ENCODE results near the gene BCL2A1. TPM values are rescaled to one million over a fixed set of nuclear protein-coding genes. Genes with fewer than 3 reads are reported as not detected.
"Not testable (repeated sequence)": the region's sequence is repeated elsewhere in the genome, so short reads cannot be mapped to it uniquely, and the experiment has no call there.

BCL2A1 gene
- total and polyA plus RNA-seq, 10 of the 15 experiments (the other 5 are each of a cell fraction or from before 2014, with no cell fraction given): 181 to 570 (median 321) TPM

GRCh38 chr15:79929412-79929811 is 41.6 kb downstream of the BCL2A1 start:
- DNase-seq (ENCODE audit: low read depth, low spot score) (no peak), ATAC-seq (no peak), FAIRE-seq (no peak)
- H3K27me3 ChIP-seq (replicated peaks in 1 of 2; ENCODE audit: control insufficient read depth in 2 of 2, insufficient read depth in 2 of 2, low read length in 1 of 2): no peaks in the 10 kb centered on the region
- POLR2A ChIA-PET: no interaction called here
- no peak overlapping the region for H3K27ac ChIP-seq (ENCODE audit: control insufficient read depth, insufficient read depth)
- 66% methylated on average over 2 of the region's 2 CpGs for WGBS (ENCODE audit: insufficient coverage, insufficient replicate concordance, low lambda C conversion rate, missing lambda C conversion rate)
- H3K9me3 ChIP-seq (replicated peaks; ENCODE audit: control insufficient read depth, insufficient read depth, low read length): peaks cover 2% of the 10 kb centered on the region; the same call in 2 of the 3 replicates
- H3K9ac ChIP-seq (ENCODE audit: control insufficient read depth, insufficient read depth, low read length): no peak overlapping the region
- SMC1A ChIA-PET (ENCODE audit: uncharacterized antibody, unreplicated experiment): no interaction called here
- RAD21 ChIA-PET (ENCODE audit: unreplicated experiment): no interaction called here
- no peak overlapping the region for H3K4me2 ChIP-seq (ENCODE audit: control insufficient read depth, insufficient read depth)
- no peaks in the 10 kb centered on the region for H3K36me3 ChIP-seq (ENCODE audit: control insufficient read depth in 2 of 2, insufficient read depth in 2 of 2, low read length in 1 of 2)
- BruUV-seq (replicated peaks): no TSS peak
- H4K20me1 ChIP-seq (ENCODE audit: control insufficient read depth, insufficient read depth): no peaks in the 10 kb centered on the region
- H2AFZ ChIP-seq (ENCODE audit: control insufficient read depth, low read depth, low read length): no peak overlapping the region
- intact Hi-C loops (cut with micrococcal nuclease; ENCODE audit: unreplicated experiment): no loop called here
- no peaks in the 10 kb centered on the region for H3K4me1 ChIP-seq (ENCODE audit: control insufficient read depth, insufficient read depth, low read length)
- no peaks in the 10 kb centered on the region for H3K79me2 ChIP-seq (ENCODE audit: control insufficient read depth, insufficient read depth, low read length)
- no peak overlapping the region for H3K4me3 ChIP-seq
- CTCF ChIA-PET: no interaction called here
- in situ Hi-C loops (cut with MboI): no loop called here
- no peak for TF ChIP-seq NRF1 (conservative IDR thresholded peaks at IDR 0.05; ENCODE audit: low read depth, low read length)
- no peak for TF ChIP-seq RBBP5 (conservative IDR thresholded peaks at IDR 0.05)

GRCh38 chr15:79926116-79926515 is 44.9 kb downstream of the BCL2A1 start:
- FAIRE-seq; DNase-seq (ENCODE audit: low read depth, low spot score); SMC1A ChIA-PET (ENCODE audit: uncharacterized antibody, unreplicated experiment); H3K9me3 ChIP-seq (replicated peaks; ENCODE audit: control insufficient read depth, insufficient read depth, low read length); H3K4me3 ChIP-seq; H3K27me3 ChIP-seq (replicated peaks in 1 of 2; ENCODE audit: control insufficient read depth in 2 of 2, insufficient read depth in 2 of 2, low read length in 1 of 2); RAD21 ChIA-PET (ENCODE audit: unreplicated experiment); ATAC-seq; CTCF ChIA-PET; intact Hi-C loops (cut with micrococcal nuclease; ENCODE audit: unreplicated experiment); H3K4me1 ChIP-seq (ENCODE audit: control insufficient read depth, insufficient read depth, low read length); in situ Hi-C loops (cut with MboI); BruUV-seq (replicated peaks); H3K4me2 ChIP-seq (ENCODE audit: control insufficient read depth, insufficient read depth); H3K27ac ChIP-seq (ENCODE audit: control insufficient read depth, insufficient read depth); H3K9ac ChIP-seq (ENCODE audit: control insufficient read depth, insufficient read depth, low read length); H4K20me1 ChIP-seq (ENCODE audit: control insufficient read depth, insufficient read depth); H3K36me3 ChIP-seq (ENCODE audit: control insufficient read depth in 2 of 2, insufficient read depth in 2 of 2, low read length in 1 of 2); POLR2A ChIA-PET; H2AFZ ChIP-seq (ENCODE audit: control insufficient read depth, low read depth, low read length): not testable (repeated sequence)
- WGBS (ENCODE audit: insufficient coverage, insufficient replicate concordance, low lambda C conversion rate, missing lambda C conversion rate): 97% methylated on average over 27 of the region's 36 CpGs
- H3K79me2 ChIP-seq (ENCODE audit: control insufficient read depth, insufficient read depth, low read length): peaks cover 24% of the 10 kb centered on the region

Data from GM12878 (cell line).